H1 (cell line): ENCODE measurements around the gene RBM44. TPM values are rescaled to one million over a fixed set of nuclear protein-coding genes. Genes with fewer than 3 reads are reported as not detected.

Experiments
- ASH2L ChIP-seq: fragments of 200-600, 300-600 bp; sonication (generic); IDR thresholded peaks from one replicate; pipeline ENCODE4 v1.7.1; 2017; ENCODE audit warnings: low read length
- CHD7 ChIP-seq: fragments of 300-600 bp; sonication (generic); IDR thresholded peaks from 2 replicates; pipeline ENCODE4 v1.7.1; 2012; ENCODE audit warnings: low read length, moderate library complexity, mild to moderate bottlenecking, inconsistent platforms; ENCODE audit not compliant: insufficient replicate concordance
- RAD21 ChIP-seq, 2 experiments: IDR thresholded peaks in 1 of 2; conservative IDR thresholded peaks in 1 of 2; 2 replicates each; pipeline ENCODE4 v1.6.1; 2011; ENCODE audit warnings: low read depth in 2 of 2, low read length in 2 of 2, improper control_type of control experiment in 1 of 2, inconsistent platforms in 1 of 2, mild to moderate bottlenecking in 1 of 2, moderate library complexity in 1 of 2
- polyA plus RNA-seq, 7 experiments: library from polyadenylated mRNA; depleted of rRNA in 3 of 7; stranded (reverse) in 5 of 7; unstranded in 2 of 7; fragments of >200 nt in 5 of 7; fragments of 200-250 nt in 2 of 7; gene quantifications; 1 replicate in 5 of 7; 2 replicates in 1 of 7; 4 replicates in 1 of 7; pipeline versions ENCODE4 v1.2.1 to v1.2.3, GENCODE V29; 2011 to 2013; ENCODE audit warnings: missing spikeins in 2 of 7, mixed read lengths in 2 of 7
- total RNA-seq: library from RNA; stranded (reverse); fragmentation: NEBNext Ultra II Directional; extraction: Animal tissue kit (Norgen Biotek cat#: 25700); gene quantifications from 2 replicates; pipeline ENCODE4 v1.2.1, GENCODE V29; 2021

Gene RBM44
- total and polyA plus RNA-seq, 2 of the 8 experiments (the other 6 are each of a cell fraction or from before 2014, with no cell fraction given) = 0.12 to 0.43 TPM

GRCh38 chr2:237858294-237859081, 59.9 kb downstream of the RBM44 start (continued):
- TF ChIP-seq CHD7 (no peak), ASH2L (peak; percentile 7), RAD21 (IDR thresholded peaks at IDR 0.05 in 1 of 2, conservative IDR thresholded peaks at IDR 0.05 in 1 of 2; ENCODE audit: low read depth in 2 of 2, low read length in 2 of 2) (peak; percentile 96 to 97)
